ACC112 (cell line): ENCODE measurements around the gene FXYD6.

Experiments
- H2AFZ ChIP-seq: fragments of 200-600 bp; sonication (generic); one replicate; pipeline ENCODE4 v1.6.0; 2017; ENCODE audit warnings: antibody characterized with exemption, low read length; ENCODE audit not compliant: unreplicated experiment
- H3K27ac ChIP-seq: fragments of 200-600 bp; sonication (generic); 2 replicates; pipeline ENCODE4 v1.5.1; 2014; ENCODE audit warnings: low read depth, mild to moderate bottlenecking, antibody characterized with exemption, low read length, moderate library complexity
- H3K27me3 ChIP-seq: fragments of 200-600 bp; sonication (generic); 2 replicates; pipeline ENCODE4 v1.6.1; 2014; ENCODE audit warnings: mild to moderate bottlenecking, antibody characterized with exemption, low read length, moderate library complexity, mixed read lengths; ENCODE audit not compliant: insufficient read depth
- H3K36me3 ChIP-seq: fragments of 200-600 bp; sonication (generic); 2 replicates; pipeline ENCODE4 v1.6.1; 2016; ENCODE audit warnings: mild to moderate bottlenecking, antibody characterized with exemption, low read length, moderate library complexity, mixed read lengths; ENCODE audit not compliant: insufficient read depth
- H3K4me1 ChIP-seq: fragments of 200-600 bp; sonication (generic); one replicate; pipeline ENCODE4 v1.6.1; 2016; ENCODE audit warnings: low read length, mixed read lengths; ENCODE audit not compliant: insufficient read depth, unreplicated experiment, control insufficient read depth
- H3K4me3 ChIP-seq: fragments of 200-600 bp; sonication (generic); 2 replicates; pipeline ENCODE4 v1.5.1; 2014; ENCODE audit warnings: mild to moderate bottlenecking, low read depth, low read length
- H3K79me2 ChIP-seq: fragments of 200-600 bp; sonication (generic); one replicate; pipeline ENCODE4 v1.6.0; 2016; ENCODE audit warnings: low read length; ENCODE audit not compliant: control insufficient read depth, unreplicated experiment, insufficient read depth

The FXYD6 gene

DNA sequence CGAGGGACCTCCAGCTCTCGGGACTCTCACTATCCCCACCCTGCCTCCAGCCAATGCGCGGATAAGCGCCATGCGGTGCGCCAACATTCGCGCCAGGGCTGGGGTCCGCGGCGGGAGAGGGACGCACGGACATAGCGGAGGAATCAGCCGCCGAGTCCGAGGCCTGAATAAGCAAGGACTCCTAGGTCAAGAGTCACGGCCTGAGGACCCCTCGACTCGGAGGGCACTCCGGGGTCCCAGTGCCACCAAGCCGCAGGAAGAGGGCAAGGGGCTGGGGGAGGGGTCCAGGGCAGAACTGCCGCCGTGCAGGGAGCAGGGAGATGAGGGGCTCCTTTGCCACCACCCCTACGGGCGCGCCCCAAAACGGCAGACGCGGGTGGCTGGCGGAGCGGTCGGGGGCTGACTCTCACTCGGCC lies 80.0 kb downstream of the FXYD6 start:
- H3K27me3 ChIP-seq = peaks cover 96% of the 10 kb centered on the region
- H3K79me2 ChIP-seq = no peaks in the 10 kb centered on the region
- no peak overlapping the region for H3K27ac ChIP-seq
- no peaks in the 10 kb centered on the region for H3K36me3 ChIP-seq
- H2AFZ ChIP-seq = no peak overlapping the region
- H3K4me3 ChIP-seq = no peak overlapping the region
- H3K4me1 ChIP-seq = no peaks in the 10 kb centered on the region

DNA sequence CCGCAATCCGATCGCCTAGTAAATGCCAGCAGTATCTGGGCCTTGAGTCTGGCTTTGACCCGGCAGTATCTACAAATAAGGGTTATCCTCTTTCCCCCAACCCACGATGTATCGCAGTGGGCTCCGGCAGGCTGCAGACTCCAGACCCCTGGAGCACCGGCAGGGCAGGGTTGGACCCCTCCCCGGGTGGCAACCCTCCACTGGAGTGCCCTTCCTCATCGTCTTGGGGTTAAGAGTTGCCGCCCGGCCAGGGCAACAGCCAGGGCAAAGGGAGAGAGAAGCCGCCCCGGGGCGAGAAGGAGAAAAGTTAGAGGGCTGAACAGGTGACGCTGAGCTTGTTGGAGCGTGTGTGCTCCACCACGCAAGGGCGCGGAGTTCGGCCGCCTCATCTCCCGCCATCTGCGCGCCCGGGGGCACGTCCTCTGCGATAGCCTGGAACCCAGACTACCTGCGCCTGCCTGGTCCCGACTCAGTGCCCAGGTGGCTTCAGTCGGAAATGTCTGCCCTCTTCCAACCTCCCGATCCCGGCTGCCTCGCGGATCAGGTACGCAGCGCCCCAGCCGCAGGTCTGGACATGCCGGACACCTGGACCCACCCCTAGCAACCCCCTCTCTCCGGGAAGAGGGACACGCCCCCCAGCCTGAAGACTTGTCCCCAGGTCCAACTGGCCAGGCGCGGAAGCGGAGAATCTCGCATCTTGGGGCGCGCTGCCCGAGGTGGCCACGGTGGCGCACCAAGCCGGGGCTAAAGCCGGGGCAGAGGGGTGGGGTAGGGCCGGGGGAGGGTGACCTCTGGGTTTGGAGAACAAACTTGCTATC lies 80.6 kb downstream of the FXYD6 start:
- Histone ChIP-seq H3K27ac (no peak overlapping the region), H3K4me1 (no peaks in the 10 kb centered on the region), H3K4me3 (no peak overlapping the region), H2AFZ (no peak overlapping the region), H3K27me3 (peaks cover 99% of the 10 kb centered on the region), H3K79me2 (no peaks in the 10 kb centered on the region), H3K36me3 (no peaks in the 10 kb centered on the region)

- Histone ChIP-seq H3K27me3 (peaks cover 99% of the 10 kb centered on the region), H3K79me2 (no peaks in the 10 kb centered on the region), H3K4me3 (no peak overlapping the region), H3K36me3 (no peaks in the 10 kb centered on the region), H3K27ac (no peak overlapping the region), H3K4me1 (no peaks in the 10 kb centered on the region), H2AFZ (no peak overlapping the region)
Observed at GRCh38 chr11:117794772-117795629, 81.5 kb downstream of the FXYD6 start.

GRCh38 chr11:117794135-117794534 lies 82.3 kb downstream of the FXYD6 start:
- Histone ChIP-seq H3K4me3 (no peak overlapping the region), H3K27me3 (peaks cover 98% of the 10 kb centered on the region), H3K27ac (no peak overlapping the region), H2AFZ (no peak overlapping the region), H3K79me2 (no peaks in the 10 kb centered on the region), H3K36me3 (no peaks in the 10 kb centered on the region), H3K4me1 (no peaks in the 10 kb centered on the region)

DNA sequence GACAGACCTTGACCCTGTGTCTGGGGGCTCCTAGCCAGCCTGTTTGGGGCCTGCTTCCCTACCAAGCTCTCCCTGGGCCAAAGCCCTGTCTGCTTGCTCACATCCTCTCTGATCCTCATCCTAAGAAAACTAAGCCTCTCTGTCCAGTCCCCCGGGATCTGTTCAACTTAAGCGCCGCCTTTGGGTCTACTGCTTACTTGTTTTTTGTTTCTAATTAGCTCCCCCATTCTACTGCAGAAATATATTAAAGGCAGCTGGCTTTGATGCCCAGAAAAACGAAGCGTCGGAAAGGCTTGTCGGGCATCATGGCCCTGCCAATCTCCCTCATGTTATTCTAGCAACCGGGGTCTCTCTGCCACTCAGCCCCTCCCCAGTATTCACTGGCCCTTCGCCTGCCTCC lies 82.9 kb downstream of the FXYD6 start:
- no peak overlapping the region for H3K4me3 ChIP-seq
- no peaks in the 10 kb centered on the region for H3K79me2 ChIP-seq
- peaks cover 98% of the 10 kb centered on the region for H3K27me3 ChIP-seq
- no peak overlapping the region for H2AFZ ChIP-seq
- no peaks in the 10 kb centered on the region for H3K36me3 ChIP-seq
- no peak overlapping the region for H3K27ac ChIP-seq
- no peaks in the 10 kb centered on the region for H3K4me1 ChIP-seq

GRCh38 chr11:117792992-117793391 lies 83.5 kb downstream of the FXYD6 start:
- H3K36me3 ChIP-seq = no peaks in the 10 kb centered on the region
- peaks cover 95% of the 10 kb centered on the region for H3K27me3 ChIP-seq
- H3K79me2 ChIP-seq = no peaks in the 10 kb centered on the region

GRCh38 chr11:117792241-117792640 lies 84.2 kb downstream of the FXYD6 start:
- Histone ChIP-seq H3K27me3 (peaks cover 95% of the 10 kb centered on the region), H3K27ac (no peak overlapping the region), H3K36me3 (no peaks in the 10 kb centered on the region), H3K4me1 (no peaks in the 10 kb centered on the region), H3K79me2 (no peaks in the 10 kb centered on the region), H3K4me3 (no peak overlapping the region), H2AFZ (no peak overlapping the region)

More at GRCh38 chr11:117792992-117793391, 83.5 kb downstream of the FXYD6 start:
- no peak overlapping the region for H3K4me3 ChIP-seq
- H2AFZ ChIP-seq = no peak overlapping the region
- H3K4me1 ChIP-seq = no peaks in the 10 kb centered on the region
- no peak overlapping the region for H3K27ac ChIP-seq

DNA sequence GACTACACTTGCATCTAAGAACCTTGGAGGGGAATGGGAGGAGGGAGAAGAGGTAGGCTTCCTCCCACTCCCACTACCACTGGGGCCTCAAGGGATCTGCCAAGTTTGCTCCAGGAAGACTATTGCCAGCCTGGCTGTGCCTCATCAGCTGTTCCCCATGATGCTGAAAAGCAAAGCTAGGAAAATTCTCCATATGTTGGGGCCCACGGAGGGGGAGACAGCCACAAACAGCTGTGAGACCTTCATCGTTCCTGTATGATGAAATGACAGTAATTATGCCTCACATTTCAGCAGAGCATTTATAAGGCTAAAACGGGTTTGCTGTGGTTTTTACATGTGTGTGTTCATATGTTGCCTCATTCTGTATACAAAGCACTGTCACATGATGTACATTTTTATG lies 86.2 kb downstream of the FXYD6 start:
- no peaks in the 10 kb centered on the region for H3K79me2 ChIP-seq
- no peak overlapping the region for H3K4me3 ChIP-seq
- peaks cover 91% of the 10 kb centered on the region for H3K27me3 ChIP-seq
- no peak overlapping the region for H2AFZ ChIP-seq
- H3K27ac ChIP-seq = no peak overlapping the region
- no peaks in the 10 kb centered on the region for H3K4me1 ChIP-seq
- no peaks in the 10 kb centered on the region for H3K36me3 ChIP-seq

- Histone ChIP-seq H3K27ac (no peak overlapping the region), H2AFZ (no peak overlapping the region), H3K79me2 (no peaks in the 10 kb centered on the region), H3K4me3 (no peak overlapping the region), H3K36me3 (no peaks in the 10 kb centered on the region), H3K4me1 (no peaks in the 10 kb centered on the region), H3K27me3 (peaks cover 91% of the 10 kb centered on the region)
Observed at GRCh38 chr11:117789241-117789640, 87.2 kb downstream of the FXYD6 start.
